Measurements from ENCODE around the gene PSMC2. TPM values are rescaled to one million over a fixed set of nuclear protein-coding genes. Genes with fewer than 3 reads are reported as not detected.

Gene PSMC2
- total and polyA plus RNA-seq, 2 donors (not counting 1 experiment from before 2014, with no cell fraction given): 29.8 to 51.1 TPM

DNA sequence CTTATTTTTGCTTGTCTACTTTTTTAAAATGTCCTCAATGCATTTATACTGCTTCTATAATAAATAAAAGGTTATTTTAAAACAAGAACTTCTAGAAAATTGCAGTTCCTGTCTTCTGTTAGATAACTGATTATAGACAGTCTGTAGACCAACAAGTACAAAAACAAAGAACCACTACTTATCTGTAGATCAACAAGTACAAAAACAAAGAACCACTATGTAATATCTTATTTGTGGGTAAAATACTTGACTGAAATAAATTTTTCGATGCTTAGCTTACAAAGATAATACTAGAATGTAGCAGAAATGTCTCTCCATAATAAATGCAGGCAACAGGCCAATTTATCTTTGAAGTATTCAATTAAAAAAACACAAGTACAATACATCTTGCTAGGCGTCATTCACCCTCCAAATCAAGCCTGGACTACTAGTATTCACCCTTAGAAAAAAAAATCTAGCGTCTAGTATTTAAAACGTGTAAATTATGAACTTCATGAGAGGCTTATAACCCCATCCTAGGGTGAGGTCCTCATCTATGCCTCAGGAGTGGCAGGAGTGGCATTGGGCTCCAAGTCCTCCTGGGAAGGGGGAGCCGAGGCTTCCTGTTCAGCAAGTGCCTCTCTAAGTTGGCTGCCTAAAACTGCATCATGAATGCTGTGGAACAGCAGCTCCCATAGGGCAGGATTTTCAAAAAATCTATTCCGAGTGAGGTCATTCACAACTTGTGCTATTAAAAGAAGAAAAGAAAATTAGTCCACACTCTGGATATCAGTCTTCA, 26.6 kb downstream of the PSMC2 start:
- H3K79me2 ChIP-seq (ENCODE audit: control insufficient read depth, insufficient read depth, low read length): no peaks in the 10 kb centered on the region
- intact Hi-C loops (cut with micrococcal nuclease): no loop called here
- no peaks in the 10 kb centered on the region for H3K4me1 ChIP-seq (ENCODE audit: control insufficient read depth in 2 of 2, insufficient read depth in 2 of 2, low read length in 2 of 2)
- no peaks in the 10 kb centered on the region for H3K36me3 ChIP-seq (replicated peaks in 1 of 2; ENCODE audit: control extremely low read depth in 1 of 2, control insufficient read depth in 1 of 2, extremely low read depth in 1 of 2, insufficient read depth in 2 of 2, low read length in 1 of 2)
- H3K27ac Mint-ChIP-seq: no peak overlapping the region
- no peaks in the 10 kb centered on the region for H3K9me3 ChIP-seq (ENCODE audit: control extremely low read depth in 1 of 3, control insufficient read depth in 2 of 3, insufficient read depth in 1 of 3, low read length in 2 of 3)
- WGBS (ENCODE audit: insufficient coverage): 78% methylated on average over 1 of the region's 6 CpGs
- H4K20me1 ChIP-seq (ENCODE audit: control insufficient read depth, insufficient read depth, low read length, poor library complexity, severe bottlenecking): no peaks in the 10 kb centered on the region
- no peaks in the 10 kb centered on the region for H3K4me1 Mint-ChIP-seq
- no peak overlapping the region for H3K4me3 ChIP-seq (ENCODE audit: control extremely low read depth in 1 of 5, extremely low read depth in 1 of 5, insufficient read depth in 1 of 5, low read depth in 2 of 5, low read length in 4 of 5)
- TF ChIP-seq, protein P1, sequence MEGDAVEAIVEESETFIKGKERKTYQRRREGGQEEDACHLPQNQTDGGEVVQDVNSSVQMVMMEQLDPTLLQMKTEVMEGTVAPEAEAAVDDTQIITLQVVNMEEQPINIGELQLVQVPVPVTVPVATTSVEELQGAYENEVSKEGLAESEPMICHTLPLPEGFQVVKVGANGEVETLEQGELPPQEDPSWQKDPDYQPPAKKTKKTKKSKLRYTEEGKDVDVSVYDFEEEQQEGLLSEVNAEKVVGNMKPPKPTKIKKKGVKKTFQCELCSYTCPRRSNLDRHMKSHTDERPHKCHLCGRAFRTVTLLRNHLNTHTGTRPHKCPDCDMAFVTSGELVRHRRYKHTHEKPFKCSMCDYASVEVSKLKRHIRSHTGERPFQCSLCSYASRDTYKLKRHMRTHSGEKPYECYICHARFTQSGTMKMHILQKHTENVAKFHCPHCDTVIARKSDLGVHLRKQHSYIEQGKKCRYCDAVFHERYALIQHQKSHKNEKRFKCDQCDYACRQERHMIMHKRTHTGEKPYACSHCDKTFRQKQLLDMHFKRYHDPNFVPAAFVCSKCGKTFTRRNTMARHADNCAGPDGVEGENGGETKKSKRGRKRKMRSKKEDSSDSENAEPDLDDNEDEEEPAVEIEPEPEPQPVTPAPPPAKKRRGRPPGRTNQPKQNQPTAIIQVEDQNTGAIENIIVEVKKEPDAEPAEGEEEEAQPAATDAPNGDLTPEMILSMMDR (IDR thresholded peaks at IDR 0.05): no peak
- TF ChIP-seq EZH2 (IDR thresholded peaks at IDR 0.05; ENCODE audit: borderline replicate concordance, insufficient read depth, low read depth, low read length, poor library complexity, severe bottlenecking): no peak
- peaks cover 3% of the 10 kb centered on the region for H3K27me3 Mint-ChIP-seq
- ChIA-PET CTCF (interaction anchor here (0.7 kb wide), 1 partner anchor 47 kb away, joined by 3 read pairs; no protein-coding TSS in a partner anchor), POLR2A (no interaction called here)
- no peak for DNase-seq
- no peak overlapping the region for H3K27ac ChIP-seq (ENCODE audit: low read length in 2 of 2)
- no peak for ATAC-seq (ENCODE audit: low read depth)
- H3K4me2 ChIP-seq (replicated peaks; ENCODE audit: low read depth, low read length, poor library complexity, severe bottlenecking): no peak overlapping the region
- H3K9me3 Mint-ChIP-seq (ENCODE audit: insufficient read depth): no peaks in the 10 kb centered on the region
- no peak overlapping the region for H3K9ac ChIP-seq (ENCODE audit: low read length)
- no peak overlapping the region for H2AFZ ChIP-seq (ENCODE audit: insufficient read depth, low read depth, low read length, poor library complexity, severe bottlenecking)
- H3K4me3 Mint-ChIP-seq: no peak overlapping the region
- peaks cover 0 to 4% (median 0%) of the 10 kb centered on the region in 4 experiments for H3K27me3 ChIP-seq (replicated peaks in 1 of 4; ENCODE audit: control extremely low read depth in 1 of 4, control insufficient read depth in 3 of 4, insufficient read depth in 4 of 4, low read length in 3 of 4)

DNA sequence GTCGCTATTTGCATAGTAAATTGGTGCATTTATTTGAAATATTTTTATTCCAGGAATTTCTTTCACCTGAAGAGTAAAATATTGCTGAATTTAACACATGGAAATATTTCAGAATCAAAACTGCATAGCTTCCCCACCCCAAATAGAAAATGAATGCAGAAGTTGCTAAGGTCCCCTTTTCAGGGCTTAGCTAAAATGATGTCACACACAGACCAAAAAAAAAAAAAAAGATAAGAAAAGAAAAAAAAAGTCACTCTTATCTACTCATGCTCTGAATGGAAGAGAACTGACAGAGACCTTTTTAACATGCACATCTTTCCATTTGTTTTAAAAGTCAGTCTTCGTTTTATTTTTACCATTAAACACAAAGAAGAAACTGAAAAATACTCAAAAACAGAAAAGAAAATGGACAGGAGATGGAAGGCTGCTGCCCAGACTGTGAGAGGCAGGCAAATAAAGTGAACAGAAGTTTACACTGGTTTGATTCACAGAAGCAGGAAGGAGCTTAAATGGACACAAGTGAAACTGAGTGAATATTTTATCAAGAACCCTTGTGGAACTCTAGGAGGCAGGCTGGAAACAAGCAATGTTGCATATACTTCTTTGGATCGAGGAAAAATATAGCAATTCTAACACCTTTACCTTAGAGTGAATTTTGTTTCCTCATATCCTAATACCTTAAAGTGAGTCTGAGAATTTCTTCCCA, 32.0 kb downstream of the PSMC2 start:
- Histone ChIP-seq H4K20me1 (ENCODE audit: control insufficient read depth, insufficient read depth, low read length, poor library complexity, severe bottlenecking) (no peaks in the 10 kb centered on the region), H3K4me3 (ENCODE audit: control extremely low read depth in 1 of 5, extremely low read depth in 1 of 5, insufficient read depth in 1 of 5, low read depth in 2 of 5, low read length in 4 of 5) (no peak overlapping the region), H3K36me3 (replicated peaks in 1 of 2; ENCODE audit: control extremely low read depth in 1 of 2, control insufficient read depth in 1 of 2, extremely low read depth in 1 of 2, insufficient read depth in 2 of 2, low read length in 1 of 2) (no peaks in the 10 kb centered on the region), H3K27me3 (replicated peaks in 1 of 4; ENCODE audit: control extremely low read depth in 1 of 4, control insufficient read depth in 3 of 4, insufficient read depth in 4 of 4, low read length in 3 of 4) (peaks cover 0 to 4% (median 0%) of the 10 kb centered on the region in 4 experiments), H3K79me2 (ENCODE audit: control insufficient read depth, insufficient read depth, low read length) (no peaks in the 10 kb centered on the region), H3K27ac (ENCODE audit: low read length in 2 of 2) (no peak overlapping the region), H2AFZ (ENCODE audit: insufficient read depth, low read depth, low read length, poor library complexity, severe bottlenecking) (no peak overlapping the region), H3K4me2 (replicated peaks; ENCODE audit: low read depth, low read length, poor library complexity, severe bottlenecking) (no peak overlapping the region), H3K9me3 (ENCODE audit: control extremely low read depth in 1 of 3, control insufficient read depth in 2 of 3, insufficient read depth in 1 of 3, low read length in 2 of 3) (no peaks in the 10 kb centered on the region), H3K9ac (ENCODE audit: low read length) (no peak overlapping the region), H3K4me1 (ENCODE audit: control insufficient read depth in 2 of 2, insufficient read depth in 2 of 2, low read length in 2 of 2) (no peaks in the 10 kb centered on the region)
- intact Hi-C loops (cut with micrococcal nuclease): no loop called here
- ATAC-seq (ENCODE audit: low read depth): no peak
- DNase-seq: no peak
- H3K27me3 Mint-ChIP-seq: peaks cover 3% of the 10 kb centered on the region
- TF ChIP-seq, protein P1 (IDR thresholded peaks at IDR 0.05): no peak
- no peak for TF ChIP-seq EZH2 (IDR thresholded peaks at IDR 0.05; ENCODE audit: borderline replicate concordance, insufficient read depth, low read depth, low read length, poor library complexity, severe bottlenecking)
- CTCF ChIA-PET: no interaction called here
- no peak overlapping the region for H3K27ac Mint-ChIP-seq
- H3K4me1 Mint-ChIP-seq: no peaks in the 10 kb centered on the region
- WGBS (ENCODE audit: insufficient coverage): no CpG with 5 or more reads among the region's 3 CpGs
- H3K9me3 Mint-ChIP-seq (ENCODE audit: insufficient read depth): no peaks in the 10 kb centered on the region
- POLR2A ChIA-PET: no interaction called here
- H3K4me3 Mint-ChIP-seq: no peak overlapping the region
